HepG2 (cell line): ENCODE results near the gene NOSIP. TPM values are rescaled to one million over a fixed set of nuclear protein-coding genes. Genes with fewer than 3 reads are reported as not detected.

Experiments
- GFI1 ChIP-seq: sonication (generic); formaldehyde crosslinking; IDR thresholded peaks from 2 replicates; pipeline ENCODE4 v1.5.0; 2020; ENCODE audit warnings: missing genetic modification reagents, mild to moderate bottlenecking, borderline replicate concordance
- NFKB2 ChIP-seq: sonication (generic); formaldehyde crosslinking; IDR thresholded peaks from 2 replicates; pipeline ENCODE4 v1.4.0; 2020; ENCODE audit warnings: missing genetic modification reagents, borderline replicate concordance
- NR2F6 ChIP-seq, 2 experiments: IDR thresholded peaks; 2 replicates each; pipeline ENCODE4 v1.6.1; 2016; ENCODE audit warnings: antibody characterized with exemption in 1 of 2, mild to moderate bottlenecking in 1 of 2
- ZMYM3 ChIP-seq: sonication (generic); formaldehyde crosslinking; IDR thresholded peaks from 2 replicates; pipeline ENCODE4 v1.5.1; 2020; ENCODE audit warnings: mild to moderate bottlenecking, missing genetic modification reagents
- ZNF234 ChIP-seq: sonication (generic); formaldehyde crosslinking; conservative IDR thresholded peaks from 2 replicates; pipeline ENCODE4 v1.5.1; 2020; ENCODE audit warnings: mild to moderate bottlenecking, missing genetic modification reagents
- ZNF260 ChIP-seq: sonication (generic); formaldehyde crosslinking; IDR thresholded peaks from 2 replicates; pipeline ENCODE4 v1.4.0; 2020; ENCODE audit warnings: missing genetic modification reagents, low read depth, mild to moderate bottlenecking, borderline replicate concordance
- ZNF331 ChIP-seq: sonication (generic); formaldehyde crosslinking; IDR thresholded peaks from 2 replicates; pipeline ENCODE4 v1.4.0; 2020; ENCODE audit warnings: missing genetic modification reagents
- ZNF354B ChIP-seq: sonication (generic); formaldehyde crosslinking; IDR thresholded peaks from 2 replicates; pipeline ENCODE4 v1.8.0; 2022; ENCODE audit warnings: mild to moderate bottlenecking, missing genetic modification reagents
- ZNF362 ChIP-seq: sonication (generic); formaldehyde crosslinking; IDR thresholded peaks from 2 replicates; pipeline ENCODE4 v1.4.0; 2020; ENCODE audit warnings: missing genetic modification reagents, mild to moderate bottlenecking, borderline replicate concordance
- ZNF496 ChIP-seq: sonication (generic); formaldehyde crosslinking; IDR thresholded peaks from 2 replicates; pipeline ENCODE4 v1.8.1; 2023; ENCODE audit warnings: mild to moderate bottlenecking, moderate library complexity, missing genetic modification reagents; ENCODE audit not compliant: insufficient replicate concordance
- ZNF513 ChIP-seq: sonication (generic); formaldehyde crosslinking; conservative IDR thresholded peaks from 2 replicates; pipeline ENCODE4 v1.5.0; 2020; ENCODE audit warnings: missing genetic modification reagents
- ZNF678 ChIP-seq: sonication (generic); formaldehyde crosslinking; IDR thresholded peaks from 2 replicates; pipeline ENCODE4 v1.4.0; 2020; ENCODE audit warnings: mild to moderate bottlenecking, missing genetic modification reagents
- ZNF687 ChIP-seq: sonication (generic); formaldehyde crosslinking; IDR thresholded peaks from 2 replicates; pipeline ENCODE4 v1.5.1; 2020; ENCODE audit warnings: mild to moderate bottlenecking, missing genetic modification reagents, moderate library complexity
- polyA plus RNA-seq, 8 experiments: library from polyadenylated mRNA; depleted of rRNA in 3 of 8; stranded (reverse) in 7 of 8; unstranded in 1 of 8; fragments of >200 nt; fragmentation: Illumina TruSeq in 4 of 8; extraction: Trizol in 4 of 8; gene quantifications; 2 replicates each; pipeline versions ENCODE4 v1.2.1 to v1.2.3, GENCODE V29; 2011 to 2016; ENCODE audit warnings: low read depth in 4 of 8, missing spikeins in 1 of 8, mixed read lengths in 1 of 8; ENCODE audit not compliant: insufficient read depth in 1 of 8
- total RNA-seq, 5 experiments: library from RNA; depleted of rRNA; stranded (reverse); fragments of >200 nt; fragmentation: Illumina TruSeq; extraction: Trizol; gene quantifications; 2 replicates each; pipeline ENCODE4 v1.2.3, GENCODE V29; 2016; ENCODE audit warnings: low read depth in 1 of 5
- TF ChIP-seq, protein P1 (sequence below): sonication (generic); formaldehyde crosslinking; conservative IDR thresholded peaks from 2 replicates; pipeline ENCODE4 v1.4.0; 2020; ENCODE audit warnings: missing genetic modification reagents
- TF ChIP-seq, protein P2 (sequence below): sonication (generic); formaldehyde crosslinking; IDR thresholded peaks from 2 replicates; pipeline ENCODE4 v1.4.0; 2020; ENCODE audit warnings: missing genetic modification reagents

NOSIP gene
- total and polyA plus RNA-seq, 2 of the 13 experiments (the other 11 are each of a cell fraction or from before 2014, with no cell fraction given): 54.3 to 78.0 TPM

- TF ChIP-seq ZNF331 (CRISPR knock-in tag) (0 out of 2 replicates have a peak, but pooled peaks have one; percentile 10), ZNF513 (CRISPR knock-in tag) (no peak), ZNF234 (no peak), GFI1 (CRISPR knock-in tag) (peak; percentile 72), ZNF496 (CRISPR knock-in tag) (no peak), ZNF362 (CRISPR knock-in tag) (peak; percentile 97), ZNF687 (CRISPR knock-in tag) (peak; percentile 17; the same call in 1 of the 2 replicates), NFKB2 (CRISPR knock-in tag) (no peak), NR2F6 (IDR thresholded peaks at IDR 0.05) (no peak), NR2F6 (CRISPR knock-in tag; IDR thresholded peaks at IDR 0.05) (no peak), ZNF260 (no peak), ZNF678 (CRISPR knock-in tag) (no peak), ZNF354B (CRISPR knock-in tag) (no peak), ZMYM3 (CRISPR knock-in tag) (peak; percentile 61; the same call in 1 of the 2 replicates)
- TF ChIP-seq, protein P1, sequence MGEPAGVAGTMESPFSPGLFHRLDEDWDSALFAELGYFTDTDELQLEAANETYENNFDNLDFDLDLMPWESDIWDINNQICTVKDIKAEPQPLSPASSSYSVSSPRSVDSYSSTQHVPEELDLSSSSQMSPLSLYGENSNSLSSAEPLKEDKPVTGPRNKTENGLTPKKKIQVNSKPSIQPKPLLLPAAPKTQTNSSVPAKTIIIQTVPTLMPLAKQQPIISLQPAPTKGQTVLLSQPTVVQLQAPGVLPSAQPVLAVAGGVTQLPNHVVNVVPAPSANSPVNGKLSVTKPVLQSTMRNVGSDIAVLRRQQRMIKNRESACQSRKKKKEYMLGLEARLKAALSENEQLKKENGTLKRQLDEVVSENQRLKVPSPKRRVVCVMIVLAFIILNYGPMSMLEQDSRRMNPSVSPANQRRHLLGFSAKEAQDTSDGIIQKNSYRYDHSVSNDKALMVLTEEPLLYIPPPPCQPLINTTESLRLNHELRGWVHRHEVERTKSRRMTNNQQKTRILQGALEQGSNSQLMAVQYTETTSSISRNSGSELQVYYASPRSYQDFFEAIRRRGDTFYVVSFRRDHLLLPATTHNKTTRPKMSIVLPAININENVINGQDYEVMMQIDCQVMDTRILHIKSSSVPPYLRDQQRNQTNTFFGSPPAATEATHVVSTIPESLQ (CRISPR knock-in tag): no peak
- TF ChIP-seq, protein P2, sequence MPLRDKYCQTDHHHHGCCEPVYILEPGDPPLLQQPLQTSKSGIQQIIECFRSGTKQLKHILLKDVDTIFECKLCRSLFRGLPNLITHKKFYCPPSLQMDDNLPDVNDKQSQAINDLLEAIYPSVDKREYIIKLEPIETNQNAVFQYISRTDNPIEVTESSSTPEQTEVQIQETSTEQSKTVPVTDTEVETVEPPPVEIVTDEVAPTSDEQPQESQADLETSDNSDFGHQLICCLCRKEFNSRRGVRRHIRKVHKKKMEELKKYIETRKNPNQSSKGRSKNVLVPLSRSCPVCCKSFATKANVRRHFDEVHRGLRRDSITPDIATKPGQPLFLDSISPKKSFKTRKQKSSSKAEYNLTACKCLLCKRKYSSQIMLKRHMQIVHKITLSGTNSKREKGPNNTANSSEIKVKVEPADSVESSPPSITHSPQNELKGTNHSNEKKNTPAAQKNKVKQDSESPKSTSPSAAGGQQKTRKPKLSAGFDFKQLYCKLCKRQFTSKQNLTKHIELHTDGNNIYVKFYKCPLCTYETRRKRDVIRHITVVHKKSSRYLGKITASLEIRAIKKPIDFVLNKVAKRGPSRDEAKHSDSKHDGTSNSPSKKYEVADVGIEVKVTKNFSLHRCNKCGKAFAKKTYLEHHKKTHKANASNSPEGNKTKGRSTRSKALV: no peak
Observed at GRCh38 chr19:49553451-49554271, 26.7 kb downstream of the NOSIP start (continued).
